ENCODE results near the gene POR.

Gene POR

DNA sequence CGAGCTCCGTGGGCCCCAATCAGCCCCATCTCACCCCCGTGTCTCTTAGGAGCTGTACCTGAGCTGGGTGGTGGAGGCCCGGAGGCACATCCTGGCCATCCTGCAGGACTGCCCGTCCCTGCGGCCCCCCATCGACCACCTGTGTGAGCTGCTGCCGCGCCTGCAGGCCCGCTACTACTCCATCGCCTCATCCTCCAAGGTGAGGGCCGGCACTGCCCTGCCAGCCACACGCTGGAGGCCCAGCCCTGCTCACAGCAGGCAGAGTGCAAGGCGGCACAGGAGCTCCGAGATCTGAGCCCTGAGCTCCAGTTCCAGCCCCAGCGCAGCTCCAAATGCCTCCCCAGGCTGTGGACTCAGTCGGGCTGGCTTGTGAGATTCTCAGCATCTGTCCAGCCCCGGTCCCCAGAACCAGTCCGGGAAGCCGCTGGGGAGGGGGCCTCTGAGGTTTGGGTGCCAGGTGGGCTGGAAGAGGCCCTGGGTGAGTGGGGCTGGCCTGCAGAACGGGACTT, 70.1 kb downstream of the POR start:
- Mint-ChIP-seq H3K36me3 (ENCODE audit: insufficient read depth) (no peaks in the 10 kb centered on the region), H3K9me3 (no peaks in the 10 kb centered on the region), H3K27me3 (no peaks in the 10 kb centered on the region), H3K27ac (no peak overlapping the region), H3K4me1 (ENCODE audit: low read depth in 2 of 2) (peaks cover 8 to 9% of the 10 kb centered on the region in 2 donors), H3K4me3 (no peak overlapping the region)
- ATAC-seq (replicated peaks) (no peak), DNase-seq (no peak)

DNA sequence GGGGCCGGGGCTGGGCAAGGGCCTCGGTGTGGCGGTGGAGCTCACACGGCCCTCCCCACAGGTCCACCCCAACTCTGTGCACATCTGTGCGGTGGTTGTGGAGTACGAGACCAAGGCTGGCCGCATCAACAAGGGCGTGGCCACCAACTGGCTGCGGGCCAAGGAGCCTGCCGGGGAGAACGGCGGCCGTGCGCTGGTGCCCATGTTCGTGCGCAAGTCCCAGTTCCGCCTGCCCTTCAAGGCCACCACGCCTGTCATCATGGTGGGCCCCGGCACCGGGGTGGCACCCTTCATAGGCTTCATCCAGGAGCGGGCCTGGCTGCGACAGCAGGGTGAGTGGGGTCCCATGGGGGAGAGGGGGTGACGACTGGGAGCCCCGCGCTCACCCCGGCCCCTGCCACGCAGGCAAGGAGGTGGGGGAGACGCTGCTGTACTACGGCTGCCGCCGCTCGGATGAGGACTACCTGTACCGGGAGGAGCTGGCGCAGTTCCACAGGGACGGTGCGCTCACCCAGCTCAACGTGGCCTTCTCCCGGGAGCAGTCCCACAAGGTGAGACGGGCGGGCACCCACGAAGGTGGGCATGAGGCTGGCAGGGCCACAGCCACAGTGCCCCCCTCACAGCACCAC, 70.7 kb downstream of the POR start:
- peaks cover 13 to 14% of the 10 kb centered on the region in 2 donors for H3K4me1 Mint-ChIP-seq (ENCODE audit: low read depth in 2 of 2)
- no peak overlapping the region for H3K4me3 Mint-ChIP-seq
- H3K36me3 Mint-ChIP-seq (ENCODE audit: insufficient read depth): peaks cover 5% of the 10 kb centered on the region
- no peaks in the 10 kb centered on the region for H3K9me3 Mint-ChIP-seq
- no peak for ATAC-seq (replicated peaks)
- H3K27ac Mint-ChIP-seq: no peak overlapping the region
- DNase-seq: no peak
- no peaks in the 10 kb centered on the region for H3K27me3 Mint-ChIP-seq

DNA sequence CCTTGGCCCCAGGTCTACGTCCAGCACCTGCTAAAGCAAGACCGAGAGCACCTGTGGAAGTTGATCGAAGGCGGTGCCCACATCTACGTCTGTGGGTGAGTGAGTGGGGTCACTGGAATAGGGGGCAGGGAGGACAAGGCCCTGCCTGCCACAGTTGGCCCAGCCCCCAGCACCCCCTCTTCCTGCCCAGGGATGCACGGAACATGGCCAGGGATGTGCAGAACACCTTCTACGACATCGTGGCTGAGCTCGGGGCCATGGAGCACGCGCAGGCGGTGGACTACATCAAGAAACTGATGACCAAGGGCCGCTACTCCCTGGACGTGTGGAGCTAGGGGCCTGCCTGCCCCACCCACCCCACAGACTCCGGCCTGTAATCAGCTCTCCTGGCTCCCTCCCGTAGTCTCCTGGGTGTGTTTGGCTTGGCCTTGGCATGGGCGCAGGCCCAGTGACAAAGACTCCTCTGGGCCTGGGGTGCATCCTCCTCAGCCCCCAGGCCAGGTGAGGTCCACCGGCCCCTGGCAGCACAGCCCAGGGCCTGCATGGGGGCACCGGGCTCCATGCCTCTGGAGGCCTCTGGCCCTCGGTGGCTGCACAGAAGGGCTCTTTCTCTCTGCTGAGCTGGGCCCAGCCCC, 71.3 kb downstream of the POR start:
- Mint-ChIP-seq H3K27me3 (no peaks in the 10 kb centered on the region), H3K9me3 (no peaks in the 10 kb centered on the region), H3K36me3 (ENCODE audit: insufficient read depth) (peaks cover 5% of the 10 kb centered on the region), H3K4me1 (ENCODE audit: low read depth in 2 of 2) (peaks cover 17 to 19% of the 10 kb centered on the region in 2 donors), H3K4me3 (no peak overlapping the region), H3K27ac (peak overlapping the region in 1 of 2 donors; percentile 71)
- DNase-seq (no peak), ATAC-seq (replicated peaks) (no peak)

DNA sequence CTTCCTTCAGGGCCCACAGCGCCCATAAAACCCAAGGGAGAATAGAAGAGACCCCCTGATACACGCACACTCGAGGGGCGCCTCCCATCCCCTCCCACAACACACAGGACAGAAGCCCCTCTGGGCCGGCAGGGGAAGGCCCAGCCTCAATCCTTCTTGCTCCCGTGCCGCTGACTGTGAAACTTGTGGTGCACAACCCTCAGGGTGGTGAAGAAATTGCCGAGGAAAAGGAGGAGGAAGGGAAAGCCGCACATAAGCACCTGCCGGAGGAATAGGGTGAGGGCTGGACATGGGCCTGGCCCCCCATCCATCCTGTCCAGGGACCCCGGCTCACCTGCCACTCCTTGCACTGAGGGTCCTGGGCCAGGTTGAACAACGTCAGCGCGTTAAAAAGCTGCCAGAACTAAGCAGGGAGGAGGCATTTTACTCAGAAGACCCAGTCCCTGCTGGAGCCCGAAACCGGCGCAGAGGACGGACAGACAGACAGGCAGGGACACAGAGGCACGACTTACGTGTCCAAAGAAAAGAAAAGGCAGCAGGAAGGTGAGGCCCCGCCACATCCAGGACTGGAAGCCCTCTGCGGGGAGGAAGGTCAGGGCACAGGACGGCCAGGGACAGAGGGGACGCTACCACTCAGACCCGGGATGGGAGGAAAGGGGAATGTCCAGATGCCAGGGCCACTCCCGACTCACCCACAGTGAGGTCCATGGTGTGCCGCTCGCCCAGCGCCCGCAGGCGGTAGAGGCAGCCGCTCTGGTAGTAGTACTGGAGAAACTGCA, 72.3 kb downstream of the POR start:
- peak overlapping the region in 1 of 2 donors; percentile 71 for H3K27ac Mint-ChIP-seq
- H3K9me3 Mint-ChIP-seq: no peaks in the 10 kb centered on the region
- H3K27me3 Mint-ChIP-seq: no peaks in the 10 kb centered on the region
- H3K4me1 Mint-ChIP-seq (ENCODE audit: low read depth in 2 of 2): peaks cover 17 to 19% of the 10 kb centered on the region in 2 donors
- peaks cover 5% of the 10 kb centered on the region for H3K36me3 Mint-ChIP-seq (ENCODE audit: insufficient read depth)
- H3K4me3 Mint-ChIP-seq: no peak overlapping the region
- DNase-seq (no peak), ATAC-seq (replicated peaks) (no peak)

DNA sequence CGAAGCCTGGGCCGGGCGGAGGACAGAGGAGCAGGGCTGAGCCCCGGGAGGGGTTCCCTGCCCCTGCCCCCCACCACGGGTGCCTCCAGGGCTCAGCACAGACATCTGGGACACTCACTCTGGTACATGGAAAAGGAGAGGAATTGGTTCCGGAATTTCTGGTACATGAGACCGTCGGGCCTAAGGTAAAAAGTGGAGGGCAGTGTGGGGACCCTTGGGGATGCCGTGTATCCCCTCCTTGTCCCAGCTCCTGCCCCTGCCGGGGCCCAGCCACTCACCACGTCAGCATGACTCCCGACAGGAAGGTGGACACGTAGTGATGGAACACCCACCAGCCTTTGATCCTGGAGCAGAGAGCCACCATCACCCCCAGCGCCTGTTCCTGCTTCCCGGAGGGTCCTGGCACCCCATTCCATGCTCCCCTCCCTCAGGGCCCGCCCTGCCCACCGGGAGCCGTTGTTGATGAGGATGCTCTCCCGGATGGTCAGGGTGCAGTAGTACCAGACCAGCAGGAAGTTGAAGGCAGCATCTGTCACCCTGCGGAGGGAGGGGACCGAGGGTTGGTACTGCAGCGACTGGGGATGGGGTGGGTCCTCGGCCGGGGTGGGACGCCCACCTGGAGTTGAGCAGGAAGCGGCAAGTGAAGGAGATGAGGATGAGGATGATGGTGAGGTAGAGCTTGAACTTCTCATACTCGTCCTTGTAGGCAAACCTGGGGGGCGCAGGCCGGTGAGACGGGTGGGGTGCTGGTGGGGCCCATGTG, 73.0 kb downstream of the POR start:
- H3K27me3 Mint-ChIP-seq: no peaks in the 10 kb centered on the region
- H3K36me3 Mint-ChIP-seq (ENCODE audit: insufficient read depth): peaks cover 5% of the 10 kb centered on the region
- H3K27ac Mint-ChIP-seq: peak overlapping the region in 1 of 2 donors; percentile 5
- H3K4me3 Mint-ChIP-seq: no peak overlapping the region
- H3K4me1 Mint-ChIP-seq (ENCODE audit: low read depth in 2 of 2): peaks cover 18 to 21% of the 10 kb centered on the region in 2 donors
- no peaks in the 10 kb centered on the region for H3K9me3 Mint-ChIP-seq
- DNase-seq (no peak), ATAC-seq (replicated peaks) (no peak)

DNA sequence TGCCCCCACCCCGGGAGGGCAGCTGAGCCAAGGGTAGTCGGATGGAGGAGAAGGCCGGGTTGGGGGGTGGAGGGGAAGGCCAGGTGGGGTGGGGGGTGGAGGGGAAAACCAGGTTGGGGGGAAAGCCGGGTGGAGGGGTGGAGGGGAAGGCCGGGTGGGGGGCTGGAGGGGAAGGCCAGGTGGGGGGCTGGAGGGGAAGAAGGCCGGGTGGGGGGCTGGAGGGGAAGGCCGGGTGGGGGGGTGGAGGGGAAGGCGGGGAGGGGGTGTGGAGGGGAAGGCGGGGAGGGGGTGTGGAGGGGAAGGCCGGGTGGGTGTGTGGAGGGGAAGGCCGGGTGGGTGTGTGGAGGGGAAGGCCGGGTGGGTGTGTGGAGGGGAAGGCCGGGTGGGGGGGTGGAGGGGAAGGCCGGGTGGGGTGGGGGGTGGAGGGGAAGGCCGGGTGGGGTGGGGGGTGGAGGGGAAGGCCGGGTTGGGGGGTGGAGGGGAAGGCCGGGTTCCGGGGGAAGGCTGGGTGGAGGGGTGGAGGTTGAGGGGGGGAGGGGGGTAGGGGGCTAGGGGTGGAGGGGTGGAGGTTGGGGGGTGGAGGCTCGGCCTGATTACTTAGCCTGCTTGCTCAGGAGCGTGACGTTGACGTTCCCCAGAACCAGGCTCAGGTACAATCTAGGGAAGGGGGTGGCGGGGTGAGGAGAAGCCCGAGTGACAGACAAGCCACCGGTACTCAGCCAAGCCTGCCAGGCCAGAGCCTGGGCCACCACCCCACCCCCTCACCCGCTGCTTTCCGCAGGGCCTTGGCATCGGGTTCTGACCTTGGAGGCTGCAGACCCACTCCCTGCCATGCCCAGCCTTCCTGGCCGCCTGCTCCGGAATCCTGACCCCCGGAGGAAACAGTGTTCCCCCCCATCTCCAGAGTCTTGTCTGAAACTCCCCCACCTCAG, 73.9 kb downstream of the POR start:
- Mint-ChIP-seq H3K27ac (no peak overlapping the region), H3K4me1 (ENCODE audit: low read depth in 2 of 2) (peaks cover 25 to 29% of the 10 kb centered on the region in 2 donors), H3K27me3 (no peaks in the 10 kb centered on the region), H3K9me3 (no peaks in the 10 kb centered on the region), H3K4me3 (no peak overlapping the region), H3K36me3 (ENCODE audit: insufficient read depth) (peaks cover 5% of the 10 kb centered on the region)
- ATAC-seq (replicated peaks): no peak
- DNase-seq: no peak

GRCh38 chr7:75989500-75990388, 74.8 kb downstream of the POR start:
- no peaks in the 10 kb centered on the region for H3K9me3 Mint-ChIP-seq
- ATAC-seq (replicated peaks) (no peak), DNase-seq (no peak)
- H3K36me3 Mint-ChIP-seq (ENCODE audit: insufficient read depth): peaks cover 5% of the 10 kb centered on the region
- H3K27ac Mint-ChIP-seq: peak overlapping the region in 1 of 2 donors; percentile 49
- no peak overlapping the region for H3K4me3 Mint-ChIP-seq
- peaks cover 25 to 31% of the 10 kb centered on the region in 2 donors for H3K4me1 Mint-ChIP-seq (ENCODE audit: low read depth in 2 of 2)
- H3K27me3 Mint-ChIP-seq: no peaks in the 10 kb centered on the region

DNA sequence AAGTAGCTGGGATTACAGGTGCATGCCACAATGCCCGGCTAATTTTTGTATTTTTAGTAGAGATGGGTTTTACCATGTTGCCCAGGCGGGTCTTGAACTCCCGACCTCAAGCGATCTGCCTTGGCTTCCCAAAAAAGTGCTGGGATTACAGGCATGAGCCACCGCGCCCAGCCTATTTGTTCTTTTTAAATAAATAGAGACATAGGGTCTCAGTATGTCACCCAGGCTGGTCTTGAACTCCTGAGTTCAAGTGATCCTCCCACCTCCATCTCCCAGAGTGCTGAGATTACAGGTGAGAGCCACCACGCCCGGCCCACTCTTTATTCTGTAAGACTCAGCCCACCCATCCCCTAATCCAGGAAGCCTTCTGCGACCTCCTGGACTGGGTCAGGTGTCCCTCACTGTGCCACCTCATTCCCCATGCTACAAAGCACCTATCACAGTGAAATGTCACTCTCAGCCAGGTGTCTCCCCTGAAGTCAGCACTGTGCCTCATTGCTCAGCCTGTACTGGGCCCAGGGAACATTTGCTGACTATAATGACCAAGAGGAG, 76.7 kb downstream of the POR start:
- Mint-ChIP-seq H3K4me3 (no peak overlapping the region), H3K4me1 (ENCODE audit: low read depth in 2 of 2) (peaks cover 27 to 33% of the 10 kb centered on the region in 2 donors), H3K9me3 (no peaks in the 10 kb centered on the region), H3K27me3 (no peaks in the 10 kb centered on the region), H3K27ac (no peak overlapping the region), H3K36me3 (ENCODE audit: insufficient read depth) (peaks cover 5% of the 10 kb centered on the region)
- ATAC-seq (replicated peaks): no peak
- no peak for DNase-seq

- Mint-ChIP-seq H3K4me3 (no peak overlapping the region), H3K27ac (no peak overlapping the region), H3K36me3 (ENCODE audit: insufficient read depth) (peaks cover 5% of the 10 kb centered on the region), H3K27me3 (no peaks in the 10 kb centered on the region), H3K9me3 (no peaks in the 10 kb centered on the region), H3K4me1 (ENCODE audit: low read depth in 2 of 2) (peaks cover 31 to 39% of the 10 kb centered on the region in 2 donors)
- DNase-seq: no peak
- ATAC-seq (replicated peaks): no peak
Measured at GRCh38 chr7:75992083-75992755, 77.3 kb downstream of the POR start.

DNA sequence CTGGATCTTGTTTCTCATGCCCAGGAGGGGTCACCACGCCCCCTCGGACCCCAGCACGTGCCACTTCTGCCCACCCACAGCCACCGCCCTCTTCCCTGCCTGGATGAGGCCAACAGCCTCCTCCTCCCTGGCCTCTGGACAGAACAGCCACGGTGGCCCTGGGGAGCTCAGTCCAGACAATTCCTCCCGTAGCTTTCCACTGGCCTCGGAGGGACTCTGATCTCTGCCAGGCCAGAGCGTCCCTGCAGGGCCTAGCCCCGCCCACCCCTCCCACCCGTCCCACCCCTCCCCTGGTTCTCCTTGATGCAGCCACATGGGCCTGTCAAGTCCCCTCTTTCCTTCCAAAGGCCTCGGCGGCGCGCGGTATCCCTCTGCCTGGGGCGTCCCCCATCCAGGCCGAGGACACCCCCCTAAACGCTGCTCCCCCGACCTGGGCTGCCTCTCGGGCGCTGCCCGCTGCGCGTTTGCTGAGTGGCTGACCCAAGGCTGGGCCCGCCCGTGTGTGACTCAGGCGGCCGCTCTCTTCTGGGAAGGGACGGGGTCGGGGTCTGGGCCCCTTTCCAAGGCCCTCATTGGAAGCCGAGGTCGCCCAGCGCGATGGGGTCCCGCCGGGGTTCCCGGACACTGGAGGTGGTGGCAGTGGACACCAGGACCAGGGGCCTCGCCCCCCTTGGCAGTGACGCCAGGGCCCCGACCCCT, 78.9 kb downstream of the POR start:
- peak in 1 of 3 experiments; percentile 24 for DNase-seq
- Mint-ChIP-seq H3K27me3 (no peaks in the 10 kb centered on the region), H3K4me1 (ENCODE audit: low read depth in 2 of 2) (peaks cover 32 to 41% of the 10 kb centered on the region in 2 donors), H3K36me3 (ENCODE audit: insufficient read depth) (peaks cover 5% of the 10 kb centered on the region), H3K4me3 (peak overlapping the region; percentile 70 to 78), H3K27ac (peak overlapping the region; percentile 68 to 82), H3K9me3 (no peaks in the 10 kb centered on the region)
- peak; percentile 17 for ATAC-seq (replicated peaks)

Measured in effector memory CD8-positive, alpha-beta T cell (primary cell).